ENCODE data around the gene RGS9.

The RGS9 gene

GRCh38 chr17:65229621-65229995 is 92.4 kb downstream of the RGS9 start:
- H3K4me2 ChIP-seq (ENCODE audit: low read depth, low read length, poor library complexity, severe bottlenecking) = no peak overlapping the region
- no peak overlapping the region for H2AFZ ChIP-seq (ENCODE audit: low read depth, low read length, severe bottlenecking)
- no peak overlapping the region for H3K4me3 ChIP-seq (ENCODE audit: insufficient read depth, low read length, poor library complexity, severe bottlenecking)
- no peak overlapping the region for H3K9ac ChIP-seq (ENCODE audit: low read length)
- no peak overlapping the region for H3K27ac ChIP-seq (ENCODE audit: low read depth, low read length)
- TF ChIP-seq EZH2phosphoT487 (conservative IDR thresholded peaks at IDR 0.05; ENCODE audit: low read length) = no peak
- TF ChIP-seq CTCF (IDR thresholded peaks at IDR 0.05; ENCODE audit: insufficient read depth, low read length, poor library complexity, severe bottlenecking) = no peak
- no peaks in the 10 kb centered on the region for H3K36me3 ChIP-seq (ENCODE audit: low read length)
- H3K9me2 ChIP-seq (replicated peaks; ENCODE audit: insufficient read depth, low read length) = no peaks in the 10 kb centered on the region
- H3F3A ChIP-seq (ENCODE audit: insufficient read depth) = no peaks in the 10 kb centered on the region
- H4K20me1 ChIP-seq (ENCODE audit: low read depth, low read length) = no peaks in the 10 kb centered on the region
- H3K79me2 ChIP-seq (ENCODE audit: insufficient read depth, low read length) = no peaks in the 10 kb centered on the region
- no peaks in the 10 kb centered on the region; the same call in 1 of the 2 replicates for H3K9me3 ChIP-seq (ENCODE audit: insufficient read depth, low read length)
- no peaks in the 10 kb centered on the region for H3K27me3 ChIP-seq (ENCODE audit: low read length)

- Histone ChIP-seq H3K4me2 (ENCODE audit: low read depth, low read length, poor library complexity, severe bottlenecking) (no peak overlapping the region), H3F3A (ENCODE audit: insufficient read depth) (no peaks in the 10 kb centered on the region), H4K20me1 (ENCODE audit: low read depth, low read length) (no peaks in the 10 kb centered on the region), H2AFZ (ENCODE audit: low read depth, low read length, severe bottlenecking) (no peak overlapping the region), H3K9me3 (ENCODE audit: insufficient read depth, low read length) (no peaks in the 10 kb centered on the region; the same call in 1 of the 2 replicates), H3K9me2 (replicated peaks; ENCODE audit: insufficient read depth, low read length) (no peaks in the 10 kb centered on the region), H3K79me2 (ENCODE audit: insufficient read depth, low read length) (no peaks in the 10 kb centered on the region), H3K27ac (ENCODE audit: low read depth, low read length) (no peak overlapping the region), H3K4me3 (ENCODE audit: insufficient read depth, low read length, poor library complexity, severe bottlenecking) (no peak overlapping the region), H3K9ac (ENCODE audit: low read length) (no peak overlapping the region), H3K36me3 (ENCODE audit: low read length) (no peaks in the 10 kb centered on the region), H3K27me3 (ENCODE audit: low read length) (no peaks in the 10 kb centered on the region)
- TF ChIP-seq CTCF (IDR thresholded peaks at IDR 0.05; ENCODE audit: insufficient read depth, low read length, poor library complexity, severe bottlenecking) (no peak), EZH2phosphoT487 (conservative IDR thresholded peaks at IDR 0.05; ENCODE audit: low read length) (no peak)
Measured at GRCh38 chr17:65230040-65230439, 92.9 kb downstream of the RGS9 start.

GRCh38 chr17:65231086-65231485 is 93.9 kb downstream of the RGS9 start:
- no peak overlapping the region for H3K4me2 ChIP-seq (ENCODE audit: low read depth, low read length, poor library complexity, severe bottlenecking)
- H3K79me2 ChIP-seq (ENCODE audit: insufficient read depth, low read length) = no peaks in the 10 kb centered on the region
- no peak for TF ChIP-seq CTCF (IDR thresholded peaks at IDR 0.05; ENCODE audit: insufficient read depth, low read length, poor library complexity, severe bottlenecking)
- no peak for TF ChIP-seq EZH2phosphoT487 (conservative IDR thresholded peaks at IDR 0.05; ENCODE audit: low read length)
- no peaks in the 10 kb centered on the region for H3K9me2 ChIP-seq (replicated peaks; ENCODE audit: insufficient read depth, low read length)
- H4K20me1 ChIP-seq (ENCODE audit: low read depth, low read length) = no peaks in the 10 kb centered on the region
- no peaks in the 10 kb centered on the region for H3F3A ChIP-seq (ENCODE audit: insufficient read depth)
- H2AFZ ChIP-seq (ENCODE audit: low read depth, low read length, severe bottlenecking) = no peak overlapping the region
- no peaks in the 10 kb centered on the region; the same call in 1 of the 2 replicates for H3K9me3 ChIP-seq (ENCODE audit: insufficient read depth, low read length)
- no peak overlapping the region for H3K9ac ChIP-seq (ENCODE audit: low read length)
- no peak overlapping the region for H3K27ac ChIP-seq (ENCODE audit: low read depth, low read length)
- H3K36me3 ChIP-seq (ENCODE audit: low read length) = no peaks in the 10 kb centered on the region
- no peaks in the 10 kb centered on the region for H3K27me3 ChIP-seq (ENCODE audit: low read length)
- no peak overlapping the region for H3K4me3 ChIP-seq (ENCODE audit: insufficient read depth, low read length, poor library complexity, severe bottlenecking)

Measured in SU-DHL-6 (cell line).